ENCODE results near the gene OSBPL9.

The OSBPL9 gene

GRCh38 chr1:51612447-51612961, 4.4 kb upstream of the OSBPL9 start:
- Histone ChIP-seq H3K27me3 (ENCODE audit: insufficient read depth, low read length) (no peaks in the 10 kb centered on the region), H3K4me1 (ENCODE audit: insufficient read depth, low read length) (peaks cover 4% of the 10 kb centered on the region; the same call in 1 of the 2 replicates), H3K4me3 (ENCODE audit: low read length) (no peak overlapping the region), H3K27ac (ENCODE audit: low read length) (no peak overlapping the region), H3K9me3 (ENCODE audit: insufficient read depth, low read depth, low read length) (no peaks in the 10 kb centered on the region), H3K36me3 (ENCODE audit: insufficient read depth, low read depth, low read length) (no peaks in the 10 kb centered on the region), H3K9ac (ENCODE audit: low read depth, low read length) (no peak overlapping the region)

GRCh38 chr1:51615780-51616291, 1.1 kb upstream of the OSBPL9 start:
- Histone ChIP-seq H3K27ac (ENCODE audit: low read length) (no peak overlapping the region), H3K9ac (ENCODE audit: low read depth, low read length) (no peak overlapping the region)

GRCh38 chr1:51616490-51616889, 402 bp upstream of the OSBPL9 start:
- no peak overlapping the region for H3K27ac ChIP-seq (ENCODE audit: low read length)
- no peaks in the 10 kb centered on the region for H3K27me3 ChIP-seq (ENCODE audit: insufficient read depth, low read length)
- no peaks in the 10 kb centered on the region; the same call in 1 of the 2 replicates for H3K9me3 ChIP-seq (ENCODE audit: insufficient read depth, low read depth, low read length)
- peak overlapping the region; percentile 87 for H3K4me3 ChIP-seq (ENCODE audit: low read length)
- peaks cover 7% of the 10 kb centered on the region; the same call in 1 of the 2 replicates for H3K4me1 ChIP-seq (ENCODE audit: insufficient read depth, low read length)
- H3K36me3 ChIP-seq (ENCODE audit: insufficient read depth, low read depth, low read length), result no peaks in the 10 kb centered on the region
- no peak overlapping the region for H3K9ac ChIP-seq (ENCODE audit: low read depth, low read length)

More at GRCh38 chr1:51615780-51616291, 1.1 kb upstream of the OSBPL9 start:
- Histone ChIP-seq H3K4me3 (ENCODE audit: low read length) (no peak overlapping the region), H3K27me3 (ENCODE audit: insufficient read depth, low read length) (no peaks in the 10 kb centered on the region), H3K4me1 (ENCODE audit: insufficient read depth, low read length) (peaks cover 7% of the 10 kb centered on the region; the same call in 1 of the 2 replicates), H3K36me3 (ENCODE audit: insufficient read depth, low read depth, low read length) (no peaks in the 10 kb centered on the region), H3K9me3 (ENCODE audit: insufficient read depth, low read depth, low read length) (no peaks in the 10 kb centered on the region; the same call in 1 of the 2 replicates)

- peaks cover 7% of the 10 kb centered on the region; the same call in 1 of the 2 replicates for H3K4me1 ChIP-seq (ENCODE audit: insufficient read depth, low read length)
- H3K27ac ChIP-seq (ENCODE audit: low read length), result no peak overlapping the region
- no peak overlapping the region for H3K9ac ChIP-seq (ENCODE audit: low read depth, low read length)
- H3K4me3 ChIP-seq (ENCODE audit: low read length), result no peak overlapping the region
- H3K36me3 ChIP-seq (ENCODE audit: insufficient read depth, low read depth, low read length), result no peaks in the 10 kb centered on the region
- H3K9me3 ChIP-seq (ENCODE audit: insufficient read depth, low read depth, low read length), result no peaks in the 10 kb centered on the region; the same call in 1 of the 2 replicates
- no peaks in the 10 kb centered on the region for H3K27me3 ChIP-seq (ENCODE audit: insufficient read depth, low read length)
Measured at GRCh38 chr1:51618715-51619114, 1.8 kb downstream of the OSBPL9 start.

- no peaks in the 10 kb centered on the region; the same call in 1 of the 2 replicates for H3K9me3 ChIP-seq (ENCODE audit: insufficient read depth, low read depth, low read length)
- H3K4me1 ChIP-seq (ENCODE audit: insufficient read depth, low read length), result peaks cover 10% of the 10 kb centered on the region; the same call in 1 of the 2 replicates
- H3K36me3 ChIP-seq (ENCODE audit: insufficient read depth, low read depth, low read length), result no peaks in the 10 kb centered on the region
- no peaks in the 10 kb centered on the region for H3K27me3 ChIP-seq (ENCODE audit: insufficient read depth, low read length)
- H3K9ac ChIP-seq (ENCODE audit: low read depth, low read length), result no peak overlapping the region
- no peak overlapping the region for H3K4me3 ChIP-seq (ENCODE audit: low read length)
- H3K27ac ChIP-seq (ENCODE audit: low read length), result no peak overlapping the region
Measured at GRCh38 chr1:51620470-51620869, 3.6 kb downstream of the OSBPL9 start.

- H3K36me3 ChIP-seq (ENCODE audit: insufficient read depth, low read depth, low read length), result no peaks in the 10 kb centered on the region
- peaks cover 10% of the 10 kb centered on the region; the same call in 1 of the 2 replicates for H3K4me1 ChIP-seq (ENCODE audit: insufficient read depth, low read length)
- no peak overlapping the region for H3K27ac ChIP-seq (ENCODE audit: low read length)
- H3K9ac ChIP-seq (ENCODE audit: low read depth, low read length), result no peak overlapping the region
- no peak overlapping the region for H3K4me3 ChIP-seq (ENCODE audit: low read length)
- no peaks in the 10 kb centered on the region for H3K27me3 ChIP-seq (ENCODE audit: insufficient read depth, low read length)
- H3K9me3 ChIP-seq (ENCODE audit: insufficient read depth, low read depth, low read length), result no peaks in the 10 kb centered on the region; the same call in 1 of the 2 replicates
Measured at GRCh38 chr1:51621161-51621560, 4.3 kb downstream of the OSBPL9 start.

- no peaks in the 10 kb centered on the region for H3K27me3 ChIP-seq (ENCODE audit: insufficient read depth, low read length)
- H3K36me3 ChIP-seq (ENCODE audit: insufficient read depth, low read depth, low read length), result no peaks in the 10 kb centered on the region
- H3K27ac ChIP-seq (ENCODE audit: low read length), result no peak overlapping the region
- H3K9ac ChIP-seq (ENCODE audit: low read depth, low read length), result no peak overlapping the region
- no peak overlapping the region for H3K4me3 ChIP-seq (ENCODE audit: low read length)
- H3K4me1 ChIP-seq (ENCODE audit: insufficient read depth, low read length), result peaks cover 6% of the 10 kb centered on the region; the same call in 1 of the 2 replicates
- H3K9me3 ChIP-seq (ENCODE audit: insufficient read depth, low read depth, low read length), result no peaks in the 10 kb centered on the region; the same call in 1 of the 2 replicates
Measured at GRCh38 chr1:51621841-51622454, 5.1 kb downstream of the OSBPL9 start.

- Histone ChIP-seq H3K9ac (ENCODE audit: low read depth, low read length) (no peak overlapping the region), H3K27me3 (ENCODE audit: insufficient read depth, low read length) (no peaks in the 10 kb centered on the region), H3K4me3 (ENCODE audit: low read length) (no peak overlapping the region), H3K9me3 (ENCODE audit: insufficient read depth, low read depth, low read length) (no peaks in the 10 kb centered on the region; the same call in 1 of the 2 replicates), H3K27ac (ENCODE audit: low read length) (no peak overlapping the region), H3K4me1 (ENCODE audit: insufficient read depth, low read length) (peaks cover 6% of the 10 kb centered on the region; the same call in 1 of the 2 replicates), H3K36me3 (ENCODE audit: insufficient read depth, low read depth, low read length) (no peaks in the 10 kb centered on the region)
Measured at GRCh38 chr1:51622455-51622913, 5.6 kb downstream of the OSBPL9 start.

GRCh38 chr1:51623025-51623424, 6.1 kb downstream of the OSBPL9 start:
- H3K4me1 ChIP-seq (ENCODE audit: insufficient read depth, low read length), result peaks cover 6% of the 10 kb centered on the region; the same call in 1 of the 2 replicates
- H3K9me3 ChIP-seq (ENCODE audit: insufficient read depth, low read depth, low read length), result no peaks in the 10 kb centered on the region; the same call in 1 of the 2 replicates
- no peaks in the 10 kb centered on the region for H3K27me3 ChIP-seq (ENCODE audit: insufficient read depth, low read length)
- H3K27ac ChIP-seq (ENCODE audit: low read length), result no peak overlapping the region
- H3K36me3 ChIP-seq (ENCODE audit: insufficient read depth, low read depth, low read length), result no peaks in the 10 kb centered on the region
- no peak overlapping the region for H3K9ac ChIP-seq (ENCODE audit: low read depth, low read length)
- no peak overlapping the region for H3K4me3 ChIP-seq (ENCODE audit: low read length)

GRCh38 chr1:51623450-51623849, 6.6 kb downstream of the OSBPL9 start:
- Histone ChIP-seq H3K36me3 (ENCODE audit: insufficient read depth, low read depth, low read length) (no peaks in the 10 kb centered on the region), H3K4me3 (ENCODE audit: low read length) (no peak overlapping the region), H3K9ac (ENCODE audit: low read depth, low read length) (no peak overlapping the region), H3K9me3 (ENCODE audit: insufficient read depth, low read depth, low read length) (no peaks in the 10 kb centered on the region; the same call in 1 of the 2 replicates), H3K27ac (ENCODE audit: low read length) (no peak overlapping the region), H3K27me3 (ENCODE audit: insufficient read depth, low read length) (no peaks in the 10 kb centered on the region), H3K4me1 (ENCODE audit: insufficient read depth, low read length) (peaks cover 6% of the 10 kb centered on the region; the same call in 1 of the 2 replicates)

GRCh38 chr1:51624855-51625254, 8.0 kb downstream of the OSBPL9 start:
- Histone ChIP-seq H3K9me3 (ENCODE audit: insufficient read depth, low read depth, low read length) (no peaks in the 10 kb centered on the region; the same call in 1 of the 2 replicates), H3K27ac (ENCODE audit: low read length) (no peak overlapping the region), H3K36me3 (ENCODE audit: insufficient read depth, low read depth, low read length) (no peaks in the 10 kb centered on the region), H3K27me3 (ENCODE audit: insufficient read depth, low read length) (no peaks in the 10 kb centered on the region), H3K4me3 (ENCODE audit: low read length) (no peak overlapping the region), H3K4me1 (ENCODE audit: insufficient read depth, low read length) (peaks cover 6% of the 10 kb centered on the region; the same call in 1 of the 2 replicates), H3K9ac (ENCODE audit: low read depth, low read length) (no peak overlapping the region)
